ENCODE measurements around the gene FANCD2.
A peak's percentile ranks its signal among the peaks of the same experiment; 100 is the strongest.
"Not testable (repeated sequence)": the region's sequence is repeated elsewhere in the genome, so short reads cannot be mapped to it uniquely, and the experiment has no call there.

FANCD2 gene

GRCh38 chr3:10026084-10026890 lies at the start of gene FANCD2:
TSS of gene FANCD2 (plus strand) at chr3:10026437. CDS start at chr3:10028658, 2,221 bp downstream.
- DNase-seq = peak; percentile 24

- no peak for DNase-seq
Measured at GRCh38 chr3:9976721-9977709, 49.2 kb upstream of the FANCD2 start.

GRCh38 chr3:9978710-9979305 lies 47.4 kb upstream of the FANCD2 start:
- DNase-seq = no peak

GRCh38 chr3:9980251-9980650 lies 46.0 kb upstream of the FANCD2 start:
- no peak for DNase-seq

GRCh38 chr3:9986230-9986725 lies 40.0 kb upstream of the FANCD2 start:
- DNase-seq = peak; percentile 46

GRCh38 chr3:9994086-9994844 lies 32.0 kb upstream of the FANCD2 start:
- DNase-seq = no peak

GRCh38 chr3:10000686-10001085 lies 25.6 kb upstream of the FANCD2 start:
- no peak for DNase-seq

GRCh38 chr3:10002951-10003350 lies 23.3 kb upstream of the FANCD2 start:
- DNase-seq = no peak

- DNase-seq = no peak
Measured at GRCh38 chr3:10004506-10004905, 21.7 kb upstream of the FANCD2 start.

GRCh38 chr3:10004960-10005564 lies 21.2 kb upstream of the FANCD2 start:
- DNase-seq = no peak

- no peak for DNase-seq
Measured at GRCh38 chr3:10006048-10006761, 20.0 kb upstream of the FANCD2 start.

GRCh38 chr3:10006762-10007090 lies 19.5 kb upstream of the FANCD2 start:
- no peak for DNase-seq

- DNase-seq = no peak
Measured at GRCh38 chr3:10007126-10007782, 19.0 kb upstream of the FANCD2 start.

- not testable (repeated sequence) for DNase-seq
Measured at GRCh38 chr3:10008216-10008587, 18.0 kb upstream of the FANCD2 start.

GRCh38 chr3:10008588-10009344 lies 17.5 kb upstream of the FANCD2 start:
- DNase-seq = peak; percentile 4

- DNase-seq = no peak
Measured at GRCh38 chr3:10010421-10010877, 15.8 kb upstream of the FANCD2 start.

GRCh38 chr3:10010878-10011465 lies 15.3 kb upstream of the FANCD2 start:
- DNase-seq = peak; percentile 81

- DNase-seq = no peak
Measured at GRCh38 chr3:10011631-10012030, 14.6 kb upstream of the FANCD2 start.

GRCh38 chr3:10012106-10012505 lies 14.1 kb upstream of the FANCD2 start:
- DNase-seq = no peak

Measured in NCI-H748 treated with DMSO at 0.1 percent for 48 hours (cell line).